K562 (cell line): ENCODE data around the gene C3. TPM values are rescaled to one million over a fixed set of nuclear protein-coding genes. Genes with fewer than 3 reads are reported as not detected.

Experiments used
- CREM ChIP-seq: IDR thresholded peaks from 2 replicates; pipeline ENCODE4 v1.6.1; 2014; ENCODE audit warnings: antibody characterized with exemption, low read depth
- E2F6 ChIP-seq, 2 experiments: IDR thresholded peaks; 2 replicates each; pipeline ENCODE4 v1.6.1; 2011; ENCODE audit warnings: borderline replicate concordance in 1 of 2, control low read depth in 1 of 2, low read depth in 1 of 2, low read length in 1 of 2, mild to moderate bottlenecking in 1 of 2, mixed read lengths in 1 of 2, moderate library complexity in 1 of 2; ENCODE audit not compliant: insufficient read depth in 1 of 2, insufficient read length in 1 of 2, poor library complexity in 1 of 2, severe bottlenecking in 1 of 2; ENCODE audit errors: extremely low read depth in 1 of 2
- ELF2 ChIP-seq: fragments of 250-450 bp; sonication (Bioruptor Pico); IDR thresholded peaks from 2 replicates; pipeline ENCODE4 v1.5.0; 2021; ENCODE audit warnings: mild to moderate bottlenecking
- ELF4 ChIP-seq: fragments of 450-650 bp; formaldehyde crosslinking; IDR thresholded peaks from 2 replicates; pipeline ENCODE4 v1.4.0; 2022; ENCODE audit warnings: missing genetic modification characterization
- ETS2 ChIP-seq: IDR thresholded peaks from 2 replicates; pipeline ENCODE4 v1.6.1; 2016; ENCODE audit warnings: borderline replicate concordance, missing genetic modification characterization, mild to moderate bottlenecking, moderate library complexity, missing compliant biosample characterization; ENCODE audit not compliant: poor library complexity, severe bottlenecking
- ETV6 ChIP-seq, 3 experiments: fragments of 150-350 bp in 1 of 3; sonication (generic) in 1 of 3; formaldehyde crosslinking in 1 of 3; IDR thresholded peaks; 2 replicates each; pipeline versions ENCODE4 v1.6.1 to v1.8.0; 2014 to 2022; ENCODE audit warnings: borderline replicate concordance in 2 of 3, low read depth in 2 of 3, antibody characterized with exemption in 1 of 3, low read length in 1 of 3, mild to moderate bottlenecking in 1 of 3, missing genetic modification reagents in 1 of 3
- FOXJ2 ChIP-seq: fragments of 200-800 bp; sonication (Bioruptor generic); IDR thresholded peaks from 2 replicates; pipeline ENCODE4 v1.6.1; 2016; ENCODE audit warnings: missing genetic modification characterization, missing compliant biosample characterization
- HSF4 ChIP-seq: fragments of 250-450 bp; sonication (Bioruptor Pico); IDR thresholded peaks from 2 replicates; pipeline ENCODE4 v2.1.2; 2022; ENCODE audit warnings: mild to moderate bottlenecking, moderate library complexity, borderline replicate concordance
- NFE2 ChIP-seq: IDR thresholded peaks from 2 replicates; pipeline ENCODE4 v1.6.1; 2014; ENCODE audit warnings: antibody characterized with exemption, low read depth
- PATZ1 ChIP-seq: fragments of 250-450 bp; sonication (Bioruptor Pico); IDR thresholded peaks from 2 replicates; pipeline ENCODE4 v1.5.0; 2020; ENCODE audit warnings: mild to moderate bottlenecking, borderline replicate concordance
- PRMT5 ChIP-seq: sonication (generic); formaldehyde crosslinking; IDR thresholded peaks from 2 replicates; pipeline ENCODE4 v1.5.0; 2020; ENCODE audit warnings: missing genetic modification reagents
- SREBF1 ChIP-seq: fragments of 150-350 bp; IDR thresholded peaks from 2 replicates; pipeline ENCODE4 v1.6.1; 2014; ENCODE audit warnings: antibody characterized with exemption, low read depth, low read length, borderline replicate concordance
- TAL1 ChIP-seq: fragments of 450-650 bp; IDR thresholded peaks from 2 replicates; pipeline ENCODE4 v1.6.1; 2016; ENCODE audit warnings: mild to moderate bottlenecking
- TBL1XR1 ChIP-seq, 2 experiments: IDR thresholded peaks; 2 replicates each; pipeline ENCODE4 v1.6.1; 2012; ENCODE audit warnings: improper control_type of control experiment in 2 of 2, low read length in 2 of 2, mild to moderate bottlenecking in 1 of 2
- TFE3 ChIP-seq: fragments of 450-650 bp; formaldehyde crosslinking; IDR thresholded peaks from 2 replicates; pipeline ENCODE4 v1.4.0; 2020; ENCODE audit warnings: mild to moderate bottlenecking, mixed read lengths
- ZC3H11A ChIP-seq: IDR thresholded peaks from 2 replicates; pipeline ENCODE4 v1.6.1; 2012; ENCODE audit warnings: low read depth, low read length, improper control_type of control experiment
- ZEB2 ChIP-seq: fragments of 450-650 bp; IDR thresholded peaks from 2 replicates; pipeline ENCODE4 v1.6.1; 2016
- ZNF395 ChIP-seq: fragments of 200-800 bp; sonication (Bioruptor generic); IDR thresholded peaks from 2 replicates; pipeline ENCODE4 v1.6.1; 2017; ENCODE audit warnings: missing genetic modification characterization, missing compliant biosample characterization
- ZNF695 ChIP-seq: fragments of 450-650 bp; formaldehyde crosslinking; IDR thresholded peaks from 2 replicates; pipeline ENCODE4 v1.4.0; 2020; ENCODE audit warnings: mild to moderate bottlenecking, moderate library complexity
- ZNF766 ChIP-seq: fragments of 200-800 bp; sonication (Bioruptor generic); conservative IDR thresholded peaks from 2 replicates; pipeline ENCODE4 v1.6.1; 2016; ENCODE audit warnings: missing genetic modification characterization, missing compliant biosample characterization
- polyA plus RNA-seq, 8 experiments: library from polyadenylated mRNA; depleted of rRNA in 4 of 8; stranded (reverse) in 5 of 8; unstranded in 3 of 8; fragments of >200 nt; fragmentation: Nextera tagmentation in 2 of 8; fragmentation: Illumina TruSeq in 1 of 8; extraction: Ambion mirVana in 2 of 8; extraction: Trizol in 1 of 8; gene quantifications; 2 replicates each; pipeline versions ENCODE4 v1.2.1 to v1.2.3, GENCODE V29; 2011 to 2014; ENCODE audit warnings: inconsistent platforms in 1 of 8, missing spikeins in 1 of 8
- total RNA-seq, 7 experiments: library from RNA; depleted of rRNA in 6 of 7; stranded (reverse); fragments of >200 nt in 6 of 7; fragmentation: Illumina TruSeq in 2 of 7; extraction: Trizol in 2 of 7; gene quantifications; 2 replicates each; pipeline versions ENCODE4 v1.2.1 to v1.2.3, GENCODE V29; 2011 to 2021; ENCODE audit warnings: low replicate concordance in 1 of 7

The C3 gene
- total and polyA plus RNA-seq, 9 of the 15 experiments (the other 6 are each of a cell fraction or from before 2014, with no cell fraction given) = 0.59 to 10.6 (median 2.2) TPM

GRCh38 chr19:6674868-6675305 is 45.6 kb downstream of the C3 start (continued):
- TF ChIP-seq ZNF395 (CRISPR knock-in tag) = 0 out of 2 replicates have a peak, but pooled peaks have one; percentile 45
- no peak for TF ChIP-seq TFE3 (CRISPR knock-in tag)
- no peak for TF ChIP-seq ETV6 (IDR thresholded peaks at IDR 0.05; ENCODE audit: borderline replicate concordance in 1 of 2, low read depth in 2 of 2, low read length in 1 of 2)
- no peak for TF ChIP-seq ETV6 (CRISPR knock-in tag; IDR thresholded peaks at IDR 0.05; ENCODE audit: borderline replicate concordance)
- TF ChIP-seq TAL1 = no peak
- no peak for TF ChIP-seq ETS2 (tag)
- TF ChIP-seq NFE2 = peak; percentile 99
- TF ChIP-seq TBL1XR1 (IDR thresholded peaks at IDR 0.05; ENCODE audit: low read length in 2 of 2) = no peak; a peak in 1 of 4 replicates
- no peak for TF ChIP-seq PATZ1 (CRISPR knock-in tag)
- TF ChIP-seq ZEB2 = peak; percentile 87; the same call in 1 of the 2 replicates
- no peak for TF ChIP-seq SREBF1
- 0 out of 2 replicates have a peak, but pooled peaks have one; percentile 21 for TF ChIP-seq ELF4 (CRISPR knock-in tag)
- TF ChIP-seq ELF2 (CRISPR knock-in tag) = no peak
- TF ChIP-seq CREM = peak; percentile 61; the same call in 1 of the 2 replicates
- TF ChIP-seq FOXJ2 (tag) = no peak
- TF ChIP-seq ZNF766 (CRISPR knock-in tag) = no peak
- TF ChIP-seq PRMT5 (CRISPR knock-in tag) = no peak
- no peak for TF ChIP-seq E2F6 (IDR thresholded peaks at IDR 0.05; ENCODE audit: borderline replicate concordance in 1 of 2, extremely low read depth in 1 of 2, insufficient read depth in 1 of 2, insufficient read length in 1 of 2, low read depth in 1 of 2, low read length in 1 of 2, poor library complexity in 1 of 2, severe bottlenecking in 1 of 2)
- TF ChIP-seq ZC3H11A = no peak
- TF ChIP-seq ZNF695 (CRISPR knock-in tag) = no peak
- no peak for TF ChIP-seq HSF4 (CRISPR knock-in tag)
